ENCODE measurements around the gene CPPED1.
"Not testable (repeated sequence)": the region's sequence is repeated elsewhere in the genome, so short reads cannot be mapped to it uniquely, and the experiment has no call there.

Gene CPPED1

GRCh38 chr16:12767897-12768296 is 35.8 kb downstream of the CPPED1 start:
- TF ChIP-seq CTCF (IDR thresholded peaks at IDR 0.05; ENCODE audit: control insufficient read depth, extremely low read depth, insufficient read depth), result no peak
- no peak for DNase-seq (ENCODE audit: low read depth)
- no peak overlapping the region for H3K4me3 ChIP-seq (ENCODE audit: low read depth, low read length)

- no peak for TF ChIP-seq CTCF (IDR thresholded peaks at IDR 0.05; ENCODE audit: control insufficient read depth, extremely low read depth, insufficient read depth)
- no peak for DNase-seq (ENCODE audit: low read depth)
These were observed 36.8 kb downstream of the CPPED1 start for GRCh38 chr16:12766853-12767252.

GRCh38 chr16:12766208-12766607 is 37.5 kb downstream of the CPPED1 start:
- H3K4me3 ChIP-seq (ENCODE audit: low read depth, low read length); DNase-seq (ENCODE audit: low read depth): not testable (repeated sequence)

More at GRCh38 chr16:12766853-12767252, 36.8 kb downstream of the CPPED1 start:
- H3K4me3 ChIP-seq (ENCODE audit: low read depth, low read length), result no peak overlapping the region

GRCh38 chr16:12764813-12765488 is 38.7 kb downstream of the CPPED1 start:
- no peak overlapping the region for H3K4me3 ChIP-seq (ENCODE audit: low read depth, low read length)
- TF ChIP-seq CTCF (IDR thresholded peaks at IDR 0.05; ENCODE audit: control insufficient read depth, extremely low read depth, insufficient read depth), result no peak
- DNase-seq (ENCODE audit: low read depth), result no peak

GRCh38 chr16:12763517-12763916 is 40.2 kb downstream of the CPPED1 start:
- DNase-seq (ENCODE audit: low read depth), result peak; percentile 81
- no peak overlapping the region for H3K4me3 ChIP-seq (ENCODE audit: low read depth, low read length)
- TF ChIP-seq CTCF (IDR thresholded peaks at IDR 0.05; ENCODE audit: control insufficient read depth, extremely low read depth, insufficient read depth), result no peak

- no peak overlapping the region for H3K4me3 ChIP-seq (ENCODE audit: low read depth, low read length)
- no peak for DNase-seq (ENCODE audit: low read depth)
- no peak for TF ChIP-seq CTCF (IDR thresholded peaks at IDR 0.05; ENCODE audit: control insufficient read depth, extremely low read depth, insufficient read depth)
These were observed 42.7 kb downstream of the CPPED1 start for GRCh38 chr16:12760819-12761611.

GRCh38 chr16:12758670-12759558 is 44.8 kb downstream of the CPPED1 start:
- no peak for DNase-seq (ENCODE audit: low read depth)
- no peak overlapping the region for H3K4me3 ChIP-seq (ENCODE audit: low read depth, low read length)
- no peak for TF ChIP-seq CTCF (IDR thresholded peaks at IDR 0.05; ENCODE audit: control insufficient read depth, extremely low read depth, insufficient read depth)
